HepG2 (cell line): ENCODE data around the gene GRM1. TPM values are rescaled to one million over a fixed set of nuclear protein-coding genes. Genes with fewer than 3 reads are reported as not detected.

Source experiments
- ATAC-seq: fragments of 200-7000 bp; cut with Tn5 transposase; 3 replicates; pipeline ENCODE4 v1.9.1; 2020; ENCODE audit warnings: mild to moderate bottlenecking, moderate library complexity
- BruUV-seq: library from RNA; stranded (reverse); fragments of 400-500 nt; replicated peaks from 2 replicates; lab custom pipeline; 2021; lab: Mats Ljungman, UMichigan
- CTCF ChIA-PET: fragments of 300-600 bp; formaldehyde crosslinking; extraction: SDS; loops from one replicate; lab custom pipeline; 2021; ENCODE audit warnings: low total read pairs, inconsistent platforms, low intra/inter-chr PET ratio; lab: Yijun Ruan, JAX
- POLR2A ChIA-PET: fragments of 350-600 bp; sonication (Branson Sonifier 250); formaldehyde crosslinking; loops from one replicate; lab custom pipeline; 2020; ENCODE audit warnings: antibody characterized with exemption, inconsistent platforms; lab: Yijun Ruan, JAX
- DNase-seq: peaks from one replicate; pipeline ENCODE4 v3.0.0-alpha.2; 2015; ENCODE audit warnings: low spot score
- FAIRE-seq: peaks from 3 replicates; lab custom pipeline; 2011; peaks lifted over from hg19 to GRCh38; lab: Jason Lieb, UNC
- H2AFZ ChIP-seq: one replicate; pipeline ENCODE4 v1.6.1; 2011; ENCODE audit warnings: low read length, inconsistent platforms
- H3K27ac ChIP-seq: fragments of 300-600 bp; 3 replicates; pipeline ENCODE4 v1.8.0; 2011; ENCODE audit warnings: mixed run types, mild to moderate bottlenecking, mixed read lengths, low read length, inconsistent platforms; ENCODE audit not compliant: insufficient read depth; ENCODE audit errors: extremely low read length
- H3K27me3 ChIP-seq, 2 experiments: fragments of 200-600 bp in 1 of 2; 2 replicates in 1 of 2; 3 replicates in 1 of 2; pipeline versions ENCODE4 v1.6.0 to v1.8.0; 2011; ENCODE audit warnings: low read length in 2 of 2, mild to moderate bottlenecking in 2 of 2, moderate library complexity in 2 of 2, inconsistent platforms in 1 of 2; ENCODE audit not compliant: insufficient read depth in 2 of 2, control insufficient read depth in 1 of 2
- H3K36me3 ChIP-seq, 2 experiments: fragments of 200-600 bp in 1 of 2; replicated peaks in 1 of 2; 2 replicates in 1 of 2; 3 replicates in 1 of 2; pipeline versions ENCODE4 v1.5.1 to v1.8.0; 2011; ENCODE audit warnings: low read length in 2 of 2, inconsistent platforms in 1 of 2; ENCODE audit not compliant: insufficient read depth in 2 of 2, control insufficient read depth in 1 of 2
- H3K4me1 ChIP-seq: 2 replicates; pipeline ENCODE4 v1.5.1; 2012; ENCODE audit warnings: low read length, inconsistent platforms; ENCODE audit not compliant: insufficient read depth
- H3K4me2 ChIP-seq: 2 replicates; pipeline ENCODE4 v1.6.0; 2011; ENCODE audit warnings: low read depth, low read length, inconsistent platforms
- H3K4me3 ChIP-seq, 3 experiments: fragments of 200-600 bp in 1 of 3; sonication (generic), shearing (Covaris generic) in 1 of 3; replicated peaks in 1 of 3; 2 replicates each; pipeline ENCODE4 v1.5.1; 2011 to 2016; ENCODE audit warnings: low read length in 3 of 3, inconsistent platforms in 2 of 3, low read depth in 2 of 3, mild to moderate bottlenecking in 2 of 3, control low read depth in 1 of 3, mixed read lengths in 1 of 3; ENCODE audit not compliant: insufficient read depth in 1 of 3
- H3K79me2 ChIP-seq: one replicate; pipeline ENCODE4 v1.6.1; 2011; ENCODE audit warnings: low read length, inconsistent platforms; ENCODE audit not compliant: insufficient read depth
- H3K9ac ChIP-seq: 2 replicates; pipeline ENCODE4 v1.6.0; 2011; ENCODE audit warnings: mild to moderate bottlenecking, low read depth, low read length, inconsistent platforms; ENCODE audit not compliant: insufficient read depth
- H3K9me3 ChIP-seq: 2 replicates; pipeline ENCODE4 v1.5.1; 2012; ENCODE audit warnings: mild to moderate bottlenecking, low read length
- H4K20me1 ChIP-seq: 2 replicates; pipeline ENCODE4 v1.6.0; 2011; ENCODE audit warnings: inconsistent platforms, mild to moderate bottlenecking, low read length, moderate library complexity; ENCODE audit not compliant: insufficient read depth
- CBFB ChIP-seq: sonication (generic); formaldehyde crosslinking; IDR thresholded peaks from 2 replicates; pipeline ENCODE4 v1.4.0; 2020; ENCODE audit warnings: missing genetic modification reagents
- KMT2A ChIP-seq: sonication (generic); formaldehyde crosslinking; IDR thresholded peaks from 2 replicates; pipeline ENCODE4 v1.4.0; 2020; ENCODE audit warnings: missing genetic modification reagents
- LBX2 ChIP-seq: sonication (generic); formaldehyde crosslinking; IDR thresholded peaks from 2 replicates; pipeline ENCODE4 v1.5.0; 2020; ENCODE audit warnings: missing genetic modification reagents, mild to moderate bottlenecking, borderline replicate concordance
- RFX1 ChIP-seq: fragments of 450-650 bp; IDR thresholded peaks from 2 replicates; pipeline ENCODE4 v1.6.1; 2017
- RXRA ChIP-seq: sonication (generic); formaldehyde crosslinking; IDR thresholded peaks from 2 replicates; pipeline ENCODE4 v1.5.1; 2020; ENCODE audit warnings: missing genetic modification reagents
- ZMAT3 ChIP-seq: sonication (generic); formaldehyde crosslinking; conservative IDR thresholded peaks from 2 replicates; pipeline ENCODE4 v1.7.0; 2021; ENCODE audit warnings: missing genetic modification reagents
- ZNF232 ChIP-seq: sonication (generic); formaldehyde crosslinking; IDR thresholded peaks from 2 replicates; pipeline ENCODE4 v1.4.0; 2020; ENCODE audit warnings: missing genetic modification reagents, borderline replicate concordance
- ZNF737 ChIP-seq: sonication (generic); formaldehyde crosslinking; IDR thresholded peaks from 2 replicates; pipeline ENCODE4 v1.5.0; 2020; ENCODE audit warnings: missing genetic modification reagents, mild to moderate bottlenecking, borderline replicate concordance
- ZZZ3 ChIP-seq: sonication (generic); formaldehyde crosslinking; IDR thresholded peaks from 2 replicates; pipeline ENCODE4 v1.4.0; 2020; ENCODE audit warnings: missing genetic modification reagents, mild to moderate bottlenecking, borderline replicate concordance
- WGBS: methylation state at CpG from one replicate; pipeline ENCODE4 v1.1.6; 2017; ENCODE audit warnings: low lambda C conversion rate; 5-methylcytosine and 5-hydroxymethylcytosine counted together
- in situ Hi-C: cut with HindIII; loops from 2 replicates; pipeline ENCODE4 v1.10.0; 2017; ENCODE audit warnings: low pct_unique_long_range_greater_than_20kb; ENCODE audit not compliant: extremely low pct_ligation_motif_present
- intact Hi-C: fragments of 100-400 bp; cut with micrococcal nuclease; formaldehyde crosslinking; loops from one replicate; pipeline ENCODE4 v1.10.0; 2022; ENCODE audit not compliant: unreplicated experiment
- polyA plus RNA-seq, 8 experiments: library from polyadenylated mRNA; depleted of rRNA in 3 of 8; stranded (reverse) in 7 of 8; unstranded in 1 of 8; fragments of >200 nt; fragmentation: Illumina TruSeq in 4 of 8; extraction: Trizol in 4 of 8; gene quantifications; 2 replicates each; pipeline versions ENCODE4 v1.2.1 to v1.2.3, GENCODE V29; 2011 to 2016; ENCODE audit warnings: low read depth in 4 of 8, missing spikeins in 1 of 8, mixed read lengths in 1 of 8; ENCODE audit not compliant: insufficient read depth in 1 of 8
- total RNA-seq, 5 experiments: library from RNA; depleted of rRNA; stranded (reverse); fragments of >200 nt; fragmentation: Illumina TruSeq; extraction: Trizol; gene quantifications; 2 replicates each; pipeline ENCODE4 v1.2.3, GENCODE V29; 2016; ENCODE audit warnings: low read depth in 1 of 5

Gene GRM1
- total and polyA plus RNA-seq, 2 of the 13 experiments (the other 11 are each of a cell fraction or from before 2014, with no cell fraction given) = 0.09 TPM; not detected in 1

DNA sequence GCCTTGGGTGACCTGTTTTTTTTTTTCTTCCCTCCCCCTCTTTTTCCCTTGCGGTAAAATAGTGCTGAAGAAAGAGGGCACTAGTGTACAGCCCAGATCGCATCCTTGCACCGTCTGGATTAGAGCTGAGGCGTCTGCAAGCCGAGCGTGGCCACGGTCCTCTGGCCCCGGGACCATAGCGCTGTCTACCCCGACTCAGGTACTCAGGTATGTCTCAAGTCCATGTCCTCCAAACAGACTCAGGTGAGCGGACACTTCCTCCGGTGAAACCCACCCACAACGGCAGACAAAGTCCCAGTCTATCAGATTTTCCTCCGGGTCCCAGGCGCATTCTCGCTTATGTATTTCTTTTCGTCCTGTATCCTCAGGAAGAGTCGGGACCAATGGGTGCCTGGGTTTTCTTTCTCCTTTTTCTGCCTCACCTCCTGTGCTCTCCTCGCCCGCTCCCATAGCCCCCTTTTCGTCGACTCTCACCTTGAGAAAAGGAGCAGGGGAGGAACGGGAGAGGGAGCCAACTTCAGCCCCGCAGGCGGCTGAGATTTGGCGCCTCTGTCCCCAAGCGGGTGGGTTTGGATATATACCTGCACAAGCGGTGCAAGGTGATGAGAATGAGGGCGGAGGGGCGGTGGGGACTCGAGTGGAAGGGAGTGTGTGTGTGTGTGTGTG is 1.1 kb upstream of the GRM1 start:
- H2AFZ ChIP-seq = no peak overlapping the region
- H4K20me1 ChIP-seq = no peaks in the 10 kb centered on the region; the same call in 1 of the 2 replicates
- no peak overlapping the region for H3K9ac ChIP-seq
- no peak overlapping the region for H3K4me3 ChIP-seq
- in situ Hi-C loops = no loop called here
- intact Hi-C loops = no loop called here
- POLR2A ChIA-PET = no interaction called here
- no peaks in the 10 kb centered on the region for H3K36me3 ChIP-seq
- H3K79me2 ChIP-seq = no peaks in the 10 kb centered on the region
- BruUV-seq = no TSS peak
- WGBS = 46% methylated on average over 31 of the region's 31 CpGs
- ATAC-seq = peak; percentile 68
- no peaks in the 10 kb centered on the region for H3K4me1 ChIP-seq
- H3K27ac ChIP-seq = no peak overlapping the region
- CTCF ChIA-PET = no interaction called here
- H3K4me2 ChIP-seq = no peak overlapping the region
- H3K9me3 ChIP-seq = no peaks in the 10 kb centered on the region
- DNase-seq = no peak
- TF ChIP-seq RXRA (CRISPR knock-in tag) (no peak), KMT2A (CRISPR knock-in tag) (no peak), ZNF737 (0 out of 2 replicates have a peak, but pooled peaks have one; percentile 6)
- FAIRE-seq = no peak
- H3K27me3 ChIP-seq = no peaks in the 10 kb centered on the region

GRCh38 chr6:146028252-146028795 is 538 bp upstream of the GRM1 start:
- H3K4me2 ChIP-seq = peak overlapping the region; percentile 28; the same call in 1 of the 2 replicates
- H3K9me3 ChIP-seq = no peaks in the 10 kb centered on the region
- in situ Hi-C loops = no loop called here
- ATAC-seq = peak; percentile 99
- no peaks in the 10 kb centered on the region; the same call in 1 of the 2 replicates for H4K20me1 ChIP-seq
- no peaks in the 10 kb centered on the region for H3K79me2 ChIP-seq
- POLR2A ChIA-PET = no interaction called here
- H3K27ac ChIP-seq = no peak overlapping the region
- DNase-seq = peak; percentile 36
- no peak overlapping the region for H3K9ac ChIP-seq
- no peaks in the 10 kb centered on the region for H3K4me1 ChIP-seq
- no TSS peak for BruUV-seq
- no peaks in the 10 kb centered on the region for H3K27me3 ChIP-seq
- no peak overlapping the region for H3K4me3 ChIP-seq
- CTCF ChIA-PET = no interaction called here
- H3K36me3 ChIP-seq = no peaks in the 10 kb centered on the region
- no peak overlapping the region for H2AFZ ChIP-seq
- intact Hi-C loops = no loop called here
- no peak for FAIRE-seq
- 24% methylated on average over 15 of the region's 19 CpGs for WGBS
- 0 out of 2 replicates have a peak, but pooled peaks have one; percentile 26 for TF ChIP-seq ZZZ3 (CRISPR knock-in tag)
- TF ChIP-seq ZMAT3 (CRISPR knock-in tag) = peak; percentile 97
- peak; percentile 90; the same call in 1 of the 2 replicates for TF ChIP-seq LBX2
- no peak for TF ChIP-seq RFX1
- 0 out of 2 replicates have a peak, but pooled peaks have one; percentile 31 for TF ChIP-seq CBFB (CRISPR knock-in tag)
- TF ChIP-seq ZNF232 (CRISPR knock-in tag) = peak; percentile 99
